Measurements from ENCODE around the gene SCGB1D4.

SCGB1D4 gene

DNA sequence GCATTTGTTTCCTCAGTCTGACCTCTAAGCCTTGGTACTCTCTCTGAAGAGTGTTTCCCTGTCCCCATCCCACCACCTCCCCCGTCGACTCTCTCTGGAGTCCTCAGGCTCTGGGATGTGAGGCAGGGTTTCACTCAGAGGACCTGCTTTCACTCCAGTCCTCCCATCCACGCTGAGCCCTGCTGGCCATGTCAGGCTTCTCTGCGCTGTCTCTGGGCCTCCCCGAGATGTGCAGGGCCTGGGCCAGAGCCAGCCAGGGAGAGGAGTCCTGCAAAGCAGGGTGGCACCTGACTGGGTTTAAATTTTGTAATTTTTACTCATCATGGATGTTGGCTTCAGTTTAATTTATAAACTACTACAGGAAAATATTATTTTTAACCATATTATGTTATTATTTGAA lies 25.6 kb downstream of the SCGB1D4 start:
- DNase-seq, result no peak

DNA sequence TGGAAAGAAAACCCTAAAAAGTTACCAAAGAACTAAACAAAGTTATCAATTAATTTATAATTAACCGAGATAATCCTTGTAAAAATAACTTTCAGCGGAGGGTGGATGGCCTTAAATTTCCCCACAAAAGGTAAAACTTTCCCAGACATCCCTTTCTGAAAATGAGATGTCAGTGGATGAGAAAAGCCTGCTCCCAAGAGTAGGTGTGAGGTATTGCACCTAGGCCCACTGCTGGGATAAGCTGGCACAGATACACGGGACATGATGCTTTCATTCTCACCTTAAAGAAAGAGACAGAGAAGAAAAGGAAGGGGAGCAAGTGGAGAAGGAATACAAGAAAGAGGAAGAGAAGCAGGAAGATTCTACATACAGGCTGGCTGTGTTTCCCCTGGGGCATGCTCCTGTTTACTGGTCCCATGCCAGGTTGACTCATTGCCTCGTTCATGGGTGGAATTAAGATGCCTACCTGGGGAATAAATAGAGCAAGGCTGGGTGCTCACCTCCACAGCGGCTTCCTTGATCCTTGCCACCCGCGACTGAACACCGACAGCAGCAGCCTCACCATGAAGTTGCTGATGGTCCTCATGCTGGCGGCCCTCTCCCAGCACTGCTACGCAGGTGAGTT lies 29.1 kb downstream of the SCGB1D4 start, which contains the start of gene SCGB2A2:
TSS of gene SCGB2A2 (plus strand) at position 505 of the 625 bp plus-strand sequence. CDS start at position 564, 59 bp downstream.
- no peak for DNase-seq

DNA sequence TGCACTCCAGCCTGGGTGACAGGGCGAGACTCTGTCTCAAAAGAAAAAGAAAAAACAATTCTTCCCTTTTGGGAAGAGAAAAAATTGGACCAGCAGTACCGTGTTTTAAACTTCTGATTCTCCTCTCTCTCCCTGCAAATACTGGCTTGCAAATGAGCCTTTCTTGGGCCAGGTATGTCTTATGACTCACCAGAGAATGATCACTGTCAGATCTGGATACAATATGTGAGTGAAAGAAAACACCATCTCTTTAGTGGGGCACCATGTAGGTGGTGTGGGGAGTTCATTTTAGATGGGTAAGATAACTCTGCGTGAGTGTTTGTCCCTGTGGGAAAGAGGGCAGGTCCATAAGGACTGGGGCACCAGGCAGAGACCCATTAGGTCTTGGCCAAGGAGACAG lies 31.3 kb downstream of the SCGB1D4 start:
- DNase-seq, result no peak

DNA sequence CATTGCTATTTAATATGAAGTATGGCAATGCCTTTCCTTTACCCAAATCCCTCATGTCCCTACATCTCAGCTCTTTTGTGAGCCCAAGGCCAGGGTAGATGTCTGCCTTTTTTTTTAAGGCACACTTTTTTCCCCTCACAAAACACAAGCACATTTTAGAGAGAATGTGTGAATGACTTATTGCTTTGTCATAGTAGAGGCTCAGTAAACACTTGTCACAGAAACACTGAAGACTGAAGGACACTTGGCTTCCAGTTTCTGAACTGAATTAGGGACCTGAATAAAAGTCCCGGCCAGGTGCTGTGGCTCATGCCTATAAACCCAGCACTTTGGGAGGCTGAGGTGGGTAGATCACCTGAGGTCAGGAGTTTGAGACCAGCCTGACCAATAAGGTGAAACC lies 31.8 kb downstream of the SCGB1D4 start:
- DNase-seq, result no peak

DNA sequence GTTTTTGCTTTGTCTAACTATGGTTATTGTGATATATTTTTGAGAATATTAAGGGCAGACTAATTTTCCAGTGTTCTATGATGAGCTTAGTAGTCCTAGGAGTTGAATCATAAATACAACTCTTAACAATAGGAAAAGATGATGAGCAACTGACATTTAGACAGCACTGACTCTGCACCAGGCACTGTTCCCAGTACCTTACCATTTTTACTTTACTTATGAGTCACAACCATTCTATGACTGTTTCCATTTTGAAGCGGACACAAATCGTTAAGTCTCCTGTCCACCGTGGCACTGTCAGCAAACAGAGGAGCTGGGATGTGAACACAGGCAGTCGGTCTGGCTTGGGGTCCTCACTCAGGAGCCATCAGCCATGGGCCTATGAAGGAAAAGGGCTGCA lies 32.3 kb downstream of the SCGB1D4 start:
- no peak for DNase-seq

DNA sequence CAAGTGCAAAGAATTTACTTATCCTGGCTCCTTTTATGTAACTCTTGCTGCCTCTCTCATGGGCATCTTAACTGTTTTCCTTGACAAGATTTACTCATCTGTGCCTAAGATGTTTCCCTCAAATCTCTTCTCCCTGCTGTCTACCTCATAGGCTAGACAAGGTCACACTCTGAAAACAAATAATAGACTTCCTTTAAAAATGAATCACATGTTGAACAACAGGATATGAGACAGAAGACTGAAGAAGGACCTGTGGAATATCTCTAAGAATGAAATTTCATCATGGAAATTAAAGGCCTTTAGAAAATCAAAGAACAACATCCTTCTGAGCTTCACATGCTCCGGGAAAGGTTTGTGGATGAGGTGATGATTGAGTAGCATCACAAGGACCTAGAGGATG lies 34.9 kb downstream of the SCGB1D4 start:
- DNase-seq, result no peak

DNA sequence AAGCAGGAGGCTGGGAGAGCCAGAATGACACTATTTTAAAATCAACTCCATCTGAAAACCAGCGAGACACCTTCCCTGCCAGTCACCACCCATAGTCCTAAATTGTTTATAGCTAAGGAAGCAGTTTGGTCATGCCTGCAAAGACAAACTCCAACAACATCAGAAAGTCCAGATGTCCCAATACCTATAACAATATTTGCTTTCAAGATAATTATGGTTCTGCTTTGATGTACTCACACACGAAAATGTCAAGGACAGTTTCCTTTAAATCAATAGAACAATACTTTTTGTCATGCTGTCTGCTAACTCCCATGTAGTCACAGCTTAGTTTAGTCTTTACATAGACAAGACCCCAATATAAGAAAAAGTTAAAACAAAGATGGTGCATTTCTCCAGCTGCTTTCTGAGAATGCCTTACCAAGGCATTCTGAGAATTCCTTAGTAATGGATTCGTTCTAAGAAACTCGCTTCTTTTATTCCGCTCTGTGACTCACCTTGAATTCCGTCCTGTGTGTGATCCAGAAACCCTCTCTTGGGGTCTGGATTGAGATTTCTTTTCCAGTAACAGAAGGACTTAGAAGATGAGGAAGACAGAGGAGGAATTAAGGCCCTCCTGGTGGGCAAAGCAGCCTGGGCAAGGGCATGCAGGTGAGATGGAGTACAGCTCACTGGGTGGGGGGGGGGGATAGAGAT lies 38.5 kb downstream of the SCGB1D4 start:
- DNase-seq, result no peak

DNA sequence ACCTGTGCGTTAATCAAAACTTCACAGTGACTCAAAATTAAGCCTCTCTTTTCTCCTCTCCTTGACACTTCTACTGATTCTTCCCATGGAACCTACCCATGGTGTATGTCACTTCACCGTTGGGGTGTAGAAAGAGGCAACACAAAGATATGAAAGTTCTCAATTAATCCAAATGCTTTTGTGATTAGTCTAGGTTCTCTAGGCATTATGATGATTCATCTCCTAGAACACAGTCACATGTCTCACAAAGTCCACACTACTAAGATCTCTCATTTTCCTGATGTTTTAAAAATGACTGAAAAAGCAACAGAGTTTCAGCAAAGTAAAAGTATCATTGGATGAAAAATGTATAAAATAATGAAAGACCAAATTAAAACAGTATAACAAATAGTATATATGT lies 42.6 kb downstream of the SCGB1D4 start:
- no peak for DNase-seq

DNA sequence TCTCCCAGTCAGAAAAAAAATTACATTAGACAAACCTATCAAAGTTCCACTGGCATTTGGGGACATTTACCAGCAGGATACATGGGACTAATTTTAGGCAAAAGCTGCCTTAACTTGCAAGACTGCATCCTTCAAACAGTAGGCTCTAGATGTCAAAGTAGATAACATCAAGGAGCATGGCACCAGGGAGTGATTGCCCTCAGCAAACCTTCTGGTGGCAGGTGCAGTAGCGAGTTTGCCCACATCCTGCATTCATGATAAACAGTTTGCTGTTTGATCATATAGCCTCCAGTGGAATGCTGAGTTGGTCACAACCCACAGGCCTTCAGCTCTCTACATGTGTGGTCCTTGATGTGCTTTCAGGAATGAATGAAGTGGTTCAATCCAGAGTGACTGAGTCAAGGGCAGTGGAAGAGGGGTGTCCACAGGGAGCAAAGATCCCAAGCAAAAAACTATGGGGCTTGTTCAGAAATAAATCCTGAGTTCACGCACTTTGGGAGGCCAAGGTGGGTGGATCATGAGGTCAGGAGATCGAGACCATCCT lies 44.8 kb downstream of the SCGB1D4 start:
- DNase-seq, result no peak

DNA sequence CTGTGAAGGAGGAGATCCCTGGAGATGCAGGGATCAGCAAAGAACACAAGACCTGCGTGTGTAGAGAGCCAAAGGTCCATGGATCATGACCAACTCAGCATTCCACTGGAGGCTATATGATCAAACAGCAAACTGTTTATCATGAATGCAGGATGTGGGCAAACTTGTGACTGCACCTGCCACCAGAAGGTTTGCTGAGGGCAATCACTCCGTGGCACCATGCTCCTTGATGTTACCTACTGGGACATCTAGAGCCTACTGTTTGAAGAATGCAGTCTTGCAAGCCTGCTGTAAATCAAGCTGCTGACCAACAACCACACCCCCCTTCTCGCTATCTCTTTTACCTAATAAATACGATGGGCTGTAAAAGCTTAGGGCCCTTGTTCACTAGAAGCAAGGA lies 47.2 kb downstream of the SCGB1D4 start:
- DNase-seq, result no peak

Measured in CD4-positive, alpha-beta T cell treated with Interleukin-10 for 1 hour (primary cell).